MM.1S (cell line): Measurements from ENCODE around the gene DUSP23.

Experiments used
- DNase-seq: peaks from one replicate; pipeline ENCODE4 v3.0.0-alpha.2; 2015
- H2AFZ ChIP-seq: fragments of 300-600 bp; sonication (generic); 2 replicates; pipeline ENCODE4 v1.6.0; 2016; ENCODE audit warnings: antibody characterized with exemption, low read length
- H3F3A ChIP-seq: fragments of 300-600 bp; sonication (generic); 2 replicates; pipeline ENCODE4 v1.6.1; 2016; ENCODE audit warnings: mild to moderate bottlenecking, antibody characterized with exemption, low read length, moderate library complexity, mixed read lengths; ENCODE audit not compliant: insufficient read depth
- H3K27ac ChIP-seq: fragments of 300-600 bp; sonication (generic); 2 replicates; pipeline ENCODE4 v1.5.1; 2016; ENCODE audit warnings: mild to moderate bottlenecking, low read length
- H3K27me3 ChIP-seq: fragments of 300-600 bp; sonication (generic); replicated peaks from 2 replicates; pipeline ENCODE4 v1.6.0; 2016; ENCODE audit warnings: low read length; ENCODE audit not compliant: insufficient read depth
- H3K36me3 ChIP-seq: fragments of 300-600 bp; sonication (generic); replicated peaks from 2 replicates; pipeline ENCODE4 v1.6.1; 2016; ENCODE audit warnings: mild to moderate bottlenecking, low read length, mixed read lengths; ENCODE audit not compliant: insufficient read depth
- H3K4me1 ChIP-seq: fragments of 300-600 bp; sonication (generic); 2 replicates; pipeline ENCODE4 v1.6.1; 2016; ENCODE audit warnings: low read length, mixed read lengths
- H3K4me2 ChIP-seq: fragments of 300-600 bp; sonication (generic); 2 replicates; pipeline ENCODE4 v1.6.0; 2016; ENCODE audit warnings: low read depth, low read length
- H3K4me3 ChIP-seq: fragments of 300-600 bp; sonication (generic); 2 replicates; pipeline ENCODE4 v1.5.1; 2016; ENCODE audit warnings: low read length, mixed read lengths
- H3K79me2 ChIP-seq: fragments of 300-600 bp; sonication (generic); 2 replicates; pipeline ENCODE4 v1.6.1; 2016; ENCODE audit warnings: mixed run types, low read length, mixed read lengths
- H3K9ac ChIP-seq: fragments of 300-600 bp; sonication (generic); 2 replicates; pipeline ENCODE4 v1.6.1; 2016; ENCODE audit warnings: low read length, mixed read lengths
- H3K9me2 ChIP-seq: fragments of 300-600 bp; sonication (generic); replicated peaks from 2 replicates; pipeline ENCODE4 v1.6.1; 2016; ENCODE audit warnings: mild to moderate bottlenecking, low read length, mixed read lengths; ENCODE audit not compliant: insufficient read depth
- H3K9me3 ChIP-seq: fragments of 300-600 bp; sonication (generic); replicated peaks from 2 replicates; pipeline ENCODE4 v1.6.1; 2016; ENCODE audit warnings: mild to moderate bottlenecking, low read length, mixed read lengths; ENCODE audit not compliant: insufficient read depth
- H4K20me1 ChIP-seq: fragments of 300-600 bp; sonication (generic); 2 replicates; pipeline ENCODE4 v1.6.1; 2016; ENCODE audit warnings: mild to moderate bottlenecking, low read length, moderate library complexity, mixed read lengths; ENCODE audit not compliant: insufficient read depth
- EZH2 ChIP-seq: fragments of 300-600 bp; sonication (generic); optimal IDR thresholded peaks from 2 replicates; pipeline ENCODE3; 2017; ENCODE audit warnings: low read depth, mild to moderate bottlenecking, antibody characterized with exemption, low read length, mixed read lengths
- EZH2phosphoT487 ChIP-seq: fragments of 300-600 bp; sonication (generic); IDR thresholded peaks from 2 replicates; pipeline ENCODE4 v1.6.1; 2018; ENCODE audit warnings: antibody characterized with exemption, low read length
- TF ChIP-seq, protein P1 (sequence below): fragments of 300-600 bp; sonication (generic); IDR thresholded peaks from 2 replicates; pipeline ENCODE4 v1.5.1; 2016; ENCODE audit warnings: antibody characterized with exemption, low read length, mixed read lengths

DUSP23 gene

DNA sequence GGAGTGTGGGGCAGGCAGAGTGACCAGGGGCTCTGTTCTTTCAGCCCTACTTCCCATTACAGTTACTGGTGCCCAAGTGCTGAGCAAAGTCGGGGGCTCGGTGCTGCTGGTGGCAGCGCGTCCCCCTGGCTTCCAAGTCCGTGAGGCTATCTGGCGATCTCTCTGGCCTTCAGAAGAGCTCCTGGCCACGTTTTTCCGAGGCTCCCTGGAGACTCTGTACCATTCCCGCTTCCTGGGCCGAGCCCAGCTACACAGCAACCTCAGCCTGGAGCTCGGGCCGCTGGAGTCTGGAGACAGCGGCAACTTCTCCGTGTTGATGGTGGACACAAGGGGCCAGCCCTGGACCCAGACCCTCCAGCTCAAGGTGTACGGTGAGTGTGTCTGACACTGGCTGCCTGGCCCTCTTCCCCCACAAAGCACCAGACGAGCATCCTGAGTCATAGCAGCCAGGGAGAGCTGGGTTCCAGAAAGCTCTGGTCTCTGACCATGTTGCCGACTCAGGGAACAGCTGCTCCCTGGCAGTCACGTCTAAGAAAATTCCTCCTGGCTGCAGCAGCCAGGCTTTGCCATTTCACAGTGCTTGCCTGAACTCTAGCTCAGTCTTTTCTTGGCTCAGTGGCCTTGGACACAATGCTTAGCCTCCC is 49.2 kb downstream of the DUSP23 start:
- TF ChIP-seq EZH2phosphoT487 (no peak), EZH2 (no peak)
- TF ChIP-seq, protein P1, sequence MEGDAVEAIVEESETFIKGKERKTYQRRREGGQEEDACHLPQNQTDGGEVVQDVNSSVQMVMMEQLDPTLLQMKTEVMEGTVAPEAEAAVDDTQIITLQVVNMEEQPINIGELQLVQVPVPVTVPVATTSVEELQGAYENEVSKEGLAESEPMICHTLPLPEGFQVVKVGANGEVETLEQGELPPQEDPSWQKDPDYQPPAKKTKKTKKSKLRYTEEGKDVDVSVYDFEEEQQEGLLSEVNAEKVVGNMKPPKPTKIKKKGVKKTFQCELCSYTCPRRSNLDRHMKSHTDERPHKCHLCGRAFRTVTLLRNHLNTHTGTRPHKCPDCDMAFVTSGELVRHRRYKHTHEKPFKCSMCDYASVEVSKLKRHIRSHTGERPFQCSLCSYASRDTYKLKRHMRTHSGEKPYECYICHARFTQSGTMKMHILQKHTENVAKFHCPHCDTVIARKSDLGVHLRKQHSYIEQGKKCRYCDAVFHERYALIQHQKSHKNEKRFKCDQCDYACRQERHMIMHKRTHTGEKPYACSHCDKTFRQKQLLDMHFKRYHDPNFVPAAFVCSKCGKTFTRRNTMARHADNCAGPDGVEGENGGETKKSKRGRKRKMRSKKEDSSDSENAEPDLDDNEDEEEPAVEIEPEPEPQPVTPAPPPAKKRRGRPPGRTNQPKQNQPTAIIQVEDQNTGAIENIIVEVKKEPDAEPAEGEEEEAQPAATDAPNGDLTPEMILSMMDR: no peak
- Histone ChIP-seq H3K4me1 (peaks cover 20% of the 10 kb centered on the region), H3K36me3 (no peaks in the 10 kb centered on the region), H3K9me2 (no peaks in the 10 kb centered on the region), H3F3A (peaks cover 5% of the 10 kb centered on the region; the same call in 1 of the 2 replicates), H4K20me1 (no peaks in the 10 kb centered on the region), H3K27ac (no peak overlapping the region), H3K27me3 (no peaks in the 10 kb centered on the region), H3K4me2 (no peak overlapping the region), H3K9me3 (no peaks in the 10 kb centered on the region), H3K9ac (no peak overlapping the region), H3K4me3 (no peak overlapping the region), H3K79me2 (no peaks in the 10 kb centered on the region), H2AFZ (no peak overlapping the region)
- DNase-seq: no peak

DNA sequence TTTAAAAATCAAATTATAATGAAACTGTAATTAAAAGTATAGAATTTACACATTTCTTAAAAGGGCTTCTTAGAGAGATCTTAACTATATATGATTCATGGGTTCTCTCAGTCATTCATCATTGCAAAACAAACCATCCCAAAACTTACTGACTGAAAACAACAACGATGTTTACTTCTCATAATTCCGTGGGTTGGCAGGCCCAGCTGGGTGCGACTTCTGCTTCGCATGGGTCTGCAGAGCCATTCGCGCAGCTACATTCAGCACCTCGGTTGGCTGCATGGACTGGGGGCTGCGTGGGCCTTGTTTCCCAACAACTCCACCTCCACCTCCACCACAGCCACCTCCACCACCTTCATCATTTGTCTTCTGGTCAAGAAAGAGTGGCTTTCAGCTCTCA is 50.0 kb downstream of the DUSP23 start:
- Histone ChIP-seq H3K9me3 (no peaks in the 10 kb centered on the region), H3K36me3 (no peaks in the 10 kb centered on the region), H3K27ac (no peak overlapping the region), H3K27me3 (no peaks in the 10 kb centered on the region), H3F3A (peaks cover 2% of the 10 kb centered on the region; the same call in 1 of the 2 replicates), H3K4me2 (no peak overlapping the region), H2AFZ (no peak overlapping the region), H4K20me1 (no peaks in the 10 kb centered on the region), H3K9ac (no peak overlapping the region), H3K4me3 (no peak overlapping the region), H3K4me1 (peaks cover 15% of the 10 kb centered on the region), H3K79me2 (no peaks in the 10 kb centered on the region), H3K9me2 (no peaks in the 10 kb centered on the region)
- no peak for DNase-seq
- TF ChIP-seq, protein P1: no peak
- no peak for TF ChIP-seq EZH2
- TF ChIP-seq EZH2phosphoT487: no peak

DNA sequence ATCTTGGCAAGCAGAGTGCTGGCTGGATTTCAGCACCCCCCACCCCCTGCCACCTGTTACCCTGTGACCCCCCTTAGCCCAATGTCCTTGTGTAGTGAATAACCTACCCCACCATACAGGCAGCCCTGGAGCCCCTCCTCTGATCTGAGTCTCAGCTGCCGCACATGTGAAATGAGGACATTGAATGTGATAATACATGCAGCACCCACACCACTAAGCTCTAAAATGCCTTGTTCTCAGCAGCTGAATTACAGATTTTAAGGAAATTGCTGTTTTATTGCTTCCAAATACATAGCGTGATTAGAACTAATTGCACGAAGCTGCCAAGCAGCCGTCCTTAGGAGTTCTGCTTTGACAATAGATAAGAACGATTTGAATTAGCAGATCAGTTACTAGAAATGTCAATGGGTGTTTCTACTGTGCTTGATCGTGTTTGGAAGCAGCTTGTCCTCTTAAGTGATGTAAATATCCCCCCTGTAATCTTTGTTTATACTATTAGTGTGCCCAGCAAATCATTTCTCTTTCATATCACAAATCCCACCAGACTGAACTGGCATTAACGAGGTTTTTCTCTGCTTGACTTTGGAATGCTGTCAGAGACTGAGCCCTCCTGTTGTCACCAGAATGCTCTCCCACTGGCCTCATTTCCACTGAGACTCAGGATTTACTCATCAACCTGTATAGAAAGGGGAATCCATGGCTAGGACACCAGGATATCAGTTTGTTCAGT is 50.8 kb downstream of the DUSP23 start:
- DNase-seq: no peak

More for the DNA sequence above, 50.8 kb downstream of the DUSP23 start:
- H3K27ac ChIP-seq: no peak overlapping the region
- no peaks in the 10 kb centered on the region for H3K79me2 ChIP-seq
- H3K9ac ChIP-seq: no peak overlapping the region
- H2AFZ ChIP-seq: no peak overlapping the region
- H3F3A ChIP-seq: no peaks in the 10 kb centered on the region
- no peaks in the 10 kb centered on the region for H3K9me2 ChIP-seq
- H3K4me3 ChIP-seq: no peak overlapping the region
- H3K9me3 ChIP-seq: no peaks in the 10 kb centered on the region
- H3K4me2 ChIP-seq: no peak overlapping the region
- no peak for TF ChIP-seq EZH2phosphoT487
- TF ChIP-seq EZH2: no peak
- TF ChIP-seq, protein P1: no peak
- peaks cover 7% of the 10 kb centered on the region for H3K4me1 ChIP-seq
- H3K36me3 ChIP-seq: no peaks in the 10 kb centered on the region
- H4K20me1 ChIP-seq: no peaks in the 10 kb centered on the region
- H3K27me3 ChIP-seq: no peaks in the 10 kb centered on the region
